Measurements from ENCODE around the gene RAPSN.

Gene RAPSN

GRCh38 chr11:47408598-47409439, 40.1 kb downstream of the RAPSN start:
- no peak for DNase-seq (ENCODE audit: low read depth in 2 of 2)

- peak; percentile 87 to 90 for DNase-seq (ENCODE audit: low read depth in 2 of 2)
These were observed 41.0 kb downstream of the RAPSN start, which contains the start of gene SLC39A13 for GRCh38 chr11:47407746-47408590. TSS of gene SLC39A13 (plus strand) at chr11:47408590. CDS start at chr11:47410095, 1,505 bp downstream.

GRCh38 chr11:47406896-47407745, 41.8 kb downstream of the RAPSN start:
- no peak for DNase-seq (ENCODE audit: low read depth in 2 of 2)

DNA sequence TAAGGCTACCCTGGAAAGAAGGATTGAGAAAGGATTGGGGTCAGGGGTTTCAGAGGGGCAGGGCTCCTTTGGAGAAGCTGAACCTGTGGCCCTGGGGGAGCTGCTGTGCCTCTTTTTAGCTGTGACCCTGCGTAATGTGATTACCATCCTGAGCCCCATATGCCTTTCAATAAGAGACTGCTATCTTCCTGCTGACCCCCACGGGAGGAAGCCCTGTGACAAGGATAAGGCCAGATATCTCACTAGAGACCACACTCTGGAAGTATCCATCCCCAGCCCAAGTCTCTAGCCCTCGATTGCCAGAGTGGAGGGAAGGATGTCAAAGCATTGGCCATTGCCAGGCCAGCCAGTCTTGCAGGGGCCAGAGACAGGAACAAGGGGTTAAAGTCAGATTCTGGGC, 45.4 kb downstream of the RAPSN start:
- DNase-seq (ENCODE audit: low read depth in 2 of 2), result no peak

DNA sequence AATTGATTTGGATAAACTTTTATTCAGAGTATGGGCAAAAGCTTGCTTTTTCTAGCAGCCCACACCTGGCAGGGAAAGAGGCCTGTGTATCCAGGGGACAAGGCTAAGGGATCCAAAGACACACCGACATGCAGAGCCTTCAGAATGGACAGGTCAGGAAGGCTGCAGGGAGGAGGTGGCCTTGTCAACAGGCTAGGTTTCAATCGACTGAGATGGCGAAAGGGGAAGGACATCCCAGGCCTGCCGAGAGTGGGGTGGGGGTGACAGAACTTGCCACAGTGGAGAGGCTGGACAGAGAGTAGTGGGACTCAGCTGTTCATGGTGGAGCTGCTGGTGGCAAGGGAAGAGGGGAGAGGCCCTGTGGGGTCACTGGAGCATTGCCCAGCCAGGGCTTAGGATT, 45.8 kb downstream of the RAPSN start:
- DNase-seq (ENCODE audit: low read depth in 2 of 2), result no peak

DNA sequence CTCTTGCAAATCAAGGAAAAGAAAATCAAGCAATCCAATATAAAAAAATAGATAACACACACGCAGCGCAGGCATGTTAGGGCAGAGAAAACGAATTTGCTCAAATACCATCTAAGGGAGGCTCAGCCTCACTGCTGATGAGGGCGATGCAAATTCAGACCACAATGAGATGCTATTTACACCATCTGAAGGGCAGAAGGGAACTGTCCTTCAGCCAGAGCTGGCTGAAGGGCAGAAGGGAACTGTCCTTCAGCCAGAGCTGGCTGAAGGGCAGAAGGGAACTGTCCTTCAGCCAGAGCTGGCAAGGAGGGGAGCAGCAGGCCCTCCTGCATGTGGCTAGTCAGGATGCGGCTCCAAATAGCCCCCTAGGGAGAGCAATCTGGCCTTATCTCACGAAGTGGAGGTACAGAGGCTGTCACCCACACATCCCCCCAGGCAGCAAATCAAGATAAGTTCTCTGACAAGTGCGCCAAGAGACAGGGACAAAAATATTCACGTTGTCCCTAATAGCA, 48.1 kb downstream of the RAPSN start:
- DNase-seq (ENCODE audit: low read depth in 2 of 2), result no peak

DNA sequence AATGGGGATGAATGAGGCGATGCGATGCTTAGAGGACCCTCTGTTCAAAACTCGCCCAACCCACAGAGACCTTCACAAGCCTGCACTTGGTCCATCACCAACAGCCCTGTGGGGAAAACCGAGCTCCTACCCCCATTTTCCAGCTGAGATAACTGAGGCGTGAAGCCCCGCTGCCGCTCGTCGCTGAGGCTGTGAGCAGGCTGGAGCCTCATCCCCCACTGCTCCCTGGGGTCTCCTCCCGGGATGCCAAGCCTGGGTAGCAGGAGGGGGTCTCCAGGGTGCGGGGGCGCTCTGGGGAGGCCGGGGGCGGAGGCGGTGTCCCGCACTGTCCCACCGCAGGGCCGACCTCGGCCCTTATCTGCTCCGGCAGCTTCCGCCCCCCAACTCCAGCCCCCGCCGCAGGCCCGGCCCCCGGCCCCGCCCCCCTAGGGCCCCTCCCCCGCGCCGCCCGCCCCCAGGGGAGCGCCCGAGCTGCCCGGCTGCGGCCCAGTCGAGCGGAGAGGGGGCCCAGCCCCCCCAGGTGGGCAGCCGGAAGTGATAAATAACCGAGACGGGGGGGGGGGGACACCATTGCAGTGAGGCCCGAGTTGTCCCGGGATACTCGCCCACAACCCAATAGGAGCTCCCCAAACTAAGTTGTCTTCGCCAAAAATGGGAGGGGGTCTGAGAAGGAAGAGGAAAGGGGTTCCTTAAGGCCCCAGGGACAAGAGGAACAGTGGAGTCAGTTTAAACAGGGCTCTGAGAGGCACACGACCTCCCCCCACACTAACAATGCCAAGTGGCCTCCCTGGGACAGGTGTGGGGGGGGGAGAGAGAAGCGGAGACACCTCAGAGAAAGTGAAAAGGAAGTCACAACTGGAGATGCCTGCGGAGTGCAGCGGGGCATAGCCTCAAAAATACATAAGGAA, 48.8 kb downstream of the RAPSN start:
- DNase-seq (ENCODE audit: low read depth in 2 of 2), result no peak

GRCh38 chr11:47398551-47398950, 50.4 kb downstream of the RAPSN start:
- no peak for DNase-seq (ENCODE audit: low read depth in 2 of 2)

DNA sequence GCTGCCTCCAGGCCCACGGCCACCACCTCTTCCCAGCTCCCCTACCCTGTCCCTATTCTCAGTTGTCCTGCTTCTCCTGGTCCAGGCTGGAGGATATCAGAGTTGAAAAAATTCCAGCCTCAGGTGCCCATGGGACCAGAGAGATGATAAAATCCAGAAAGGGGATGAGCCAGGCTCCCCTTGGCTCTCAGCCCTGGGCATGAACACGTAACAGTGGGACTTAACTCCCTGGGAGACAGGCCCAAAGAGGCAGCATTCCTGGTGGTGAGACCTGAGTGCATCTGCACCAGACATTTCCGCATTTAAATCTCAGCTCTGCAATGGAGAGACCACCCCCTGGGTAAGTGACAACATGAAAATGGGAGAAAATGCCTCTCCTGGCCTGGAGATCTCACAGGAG, 50.9 kb downstream of the RAPSN start:
- DNase-seq (ENCODE audit: low read depth in 2 of 2), result no peak

- no peak for DNase-seq (ENCODE audit: low read depth in 2 of 2)
These were observed 53.0 kb downstream of the RAPSN start for GRCh38 chr11:47396049-47396320.

- DNase-seq (ENCODE audit: low read depth in 2 of 2), result no peak
These were observed 53.5 kb downstream of the RAPSN start for GRCh38 chr11:47395223-47396048.

DNA sequence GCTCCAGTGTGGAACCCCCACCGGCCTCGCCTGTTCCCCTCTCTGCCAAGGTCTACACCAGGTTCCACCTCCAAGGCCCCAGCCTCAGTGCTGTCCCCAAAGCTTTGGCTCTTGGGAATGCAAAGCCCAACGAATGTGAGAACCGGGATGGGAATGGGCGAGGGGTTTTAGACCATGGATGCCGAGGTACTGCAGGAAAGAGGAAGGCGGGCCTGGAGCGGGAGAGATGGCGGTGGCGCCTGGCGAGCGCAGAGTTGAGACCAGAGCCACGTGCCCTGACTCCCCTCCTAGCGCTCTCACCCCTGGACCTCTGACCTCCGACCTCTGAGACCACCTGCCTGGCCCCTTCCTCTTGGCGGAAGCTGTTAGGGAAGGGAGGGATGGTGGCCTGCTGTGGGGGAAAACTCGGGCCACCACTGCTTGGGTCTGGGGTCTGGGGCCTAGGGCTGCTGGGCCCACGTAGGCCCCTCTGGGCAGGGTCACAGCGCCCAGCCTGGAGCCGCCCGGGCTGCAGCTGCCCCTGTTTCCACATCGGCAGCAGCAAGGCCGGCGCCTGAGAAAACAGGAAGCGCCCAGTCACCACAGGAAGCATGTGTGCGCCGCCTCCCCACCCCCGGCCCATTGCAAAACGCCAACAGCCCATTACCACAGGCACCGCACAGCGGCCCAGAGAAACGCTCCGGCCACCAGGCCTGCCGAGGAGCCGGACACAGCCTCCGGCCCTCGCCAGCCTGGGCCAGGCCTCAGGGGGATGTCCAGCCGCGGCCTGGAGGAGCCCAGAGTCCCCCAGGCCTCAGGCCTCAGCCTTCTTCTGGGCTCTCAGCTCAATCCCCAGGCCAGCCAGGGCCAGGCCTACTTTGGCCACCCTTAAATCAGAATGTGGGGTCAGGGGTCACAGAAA, 54.4 kb downstream of the RAPSN start:
- peak; percentile 33 to 40 for DNase-seq (ENCODE audit: low read depth in 2 of 2)

DNA sequence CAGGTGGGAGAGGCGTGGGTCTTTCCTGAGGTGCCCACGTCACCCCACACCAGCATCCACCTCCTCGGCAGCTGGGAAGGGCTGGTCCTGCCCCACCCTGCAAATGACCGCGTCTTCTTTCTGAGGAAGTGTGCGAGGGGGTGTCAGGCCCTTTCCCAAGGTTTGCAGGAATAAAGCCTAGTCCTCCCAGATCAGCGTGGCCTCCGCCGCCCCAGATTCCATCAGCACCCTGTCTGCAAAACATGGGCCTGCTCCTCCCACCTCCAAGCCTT, 55.0 kb downstream of the RAPSN start:
- no peak for DNase-seq (ENCODE audit: low read depth in 2 of 2)

DNA sequence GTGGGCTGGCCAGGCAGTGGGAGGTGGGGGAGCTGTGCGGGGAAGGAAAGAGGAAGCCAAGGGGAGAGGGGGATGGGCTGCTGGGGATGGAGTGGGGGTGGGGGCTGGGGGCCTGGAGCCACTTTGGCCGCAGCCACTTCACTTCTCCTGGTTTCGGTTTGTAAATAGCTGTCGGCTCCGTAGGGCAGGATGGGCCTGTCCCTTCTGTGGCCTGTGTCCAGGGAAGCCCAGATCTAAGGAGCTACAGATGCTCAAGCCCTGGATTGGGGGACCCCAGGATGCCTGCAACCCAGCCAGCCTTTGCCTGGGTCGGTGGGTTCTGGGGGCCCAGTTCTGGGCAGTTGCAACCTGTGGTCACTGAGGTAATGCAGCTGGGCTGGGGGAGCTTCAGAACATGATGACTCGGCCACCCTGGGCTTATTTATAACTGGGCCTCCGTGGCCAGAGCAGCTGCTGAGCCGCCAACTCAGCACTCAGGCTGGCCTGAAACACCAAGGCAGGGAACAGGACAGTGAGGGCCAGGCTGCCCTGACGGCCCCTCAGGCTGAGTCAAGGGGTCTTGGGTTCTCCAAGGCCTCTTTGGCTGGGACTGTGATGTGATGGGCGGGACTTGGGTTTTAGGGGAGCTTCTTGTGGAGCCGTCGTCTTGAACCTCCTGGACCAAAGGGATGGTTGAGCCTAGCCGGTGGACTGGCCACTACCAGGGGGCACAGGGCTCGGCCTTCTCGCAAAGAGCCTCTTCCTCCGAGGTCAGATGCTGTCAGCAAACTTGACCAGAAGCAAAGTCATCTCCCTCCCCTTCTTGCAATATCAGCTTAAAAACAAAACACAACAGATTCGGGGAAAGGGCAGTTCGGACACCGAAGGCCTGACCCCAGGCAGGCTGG, 55.5 kb downstream of the RAPSN start:
- DNase-seq (ENCODE audit: low read depth in 2 of 2), result no peak

- DNase-seq (ENCODE audit: low read depth in 2 of 2), result no peak
These were observed 56.3 kb downstream of the RAPSN start for GRCh38 chr11:47392546-47393162.

- no peak for DNase-seq (ENCODE audit: low read depth in 2 of 2)
These were observed 57.1 kb downstream of the RAPSN start for GRCh38 chr11:47391711-47392432.

DNA sequence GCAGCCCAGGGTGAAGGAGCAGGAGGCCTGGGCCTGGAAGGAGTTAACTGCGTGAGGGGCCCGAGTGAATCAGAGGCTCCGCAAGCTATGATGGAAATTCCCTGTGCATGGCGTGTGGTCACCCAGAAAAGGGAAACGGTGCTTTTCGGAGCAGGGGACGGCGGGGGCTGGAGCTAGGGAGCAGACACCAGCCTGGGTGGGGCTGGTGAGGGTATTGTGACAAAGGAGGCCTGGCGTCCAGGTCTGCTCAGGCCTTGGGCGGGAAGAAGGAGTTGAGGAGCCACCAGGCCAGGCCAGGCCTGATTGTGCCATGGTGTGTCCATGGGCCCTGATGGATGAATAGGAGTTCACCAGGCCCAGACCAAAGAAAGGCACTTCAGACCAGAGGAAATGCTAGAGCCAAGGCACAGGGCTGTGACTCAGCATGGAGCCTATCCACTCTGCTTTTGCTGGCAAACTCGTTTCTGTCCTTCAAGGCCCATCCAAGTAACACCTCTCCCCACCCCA, 57.8 kb downstream of the RAPSN start:
- DNase-seq (ENCODE audit: low read depth in 2 of 2), result no peak
